ENCODE measurements around the gene GAREM1.
"Not testable (repeated sequence)": the region's sequence is repeated elsewhere in the genome, so short reads cannot be mapped to it uniquely, and the experiment has no call there.

DNA sequence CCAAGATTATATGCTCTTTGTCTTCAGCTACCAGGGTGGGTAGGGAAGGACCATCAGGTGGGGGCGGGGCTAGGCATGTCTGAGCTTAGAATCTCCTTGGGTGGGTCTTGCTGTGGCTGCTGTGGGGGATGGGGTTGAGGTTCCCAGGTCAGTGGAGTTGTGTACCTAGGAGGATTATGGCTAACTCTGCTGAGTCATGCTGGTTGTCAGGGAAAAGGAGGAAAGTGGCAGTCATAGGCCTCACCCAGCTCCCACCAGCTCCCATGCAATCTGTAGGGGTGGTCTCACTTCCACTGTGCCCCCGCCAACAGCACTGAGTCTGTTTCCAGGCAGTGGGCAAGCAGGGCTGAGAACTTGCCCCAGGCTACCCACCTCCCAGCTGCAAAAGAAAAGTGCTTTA lies 30.6 kb upstream of the GAREM1 start:
- TF ChIP-seq, protein P1, sequence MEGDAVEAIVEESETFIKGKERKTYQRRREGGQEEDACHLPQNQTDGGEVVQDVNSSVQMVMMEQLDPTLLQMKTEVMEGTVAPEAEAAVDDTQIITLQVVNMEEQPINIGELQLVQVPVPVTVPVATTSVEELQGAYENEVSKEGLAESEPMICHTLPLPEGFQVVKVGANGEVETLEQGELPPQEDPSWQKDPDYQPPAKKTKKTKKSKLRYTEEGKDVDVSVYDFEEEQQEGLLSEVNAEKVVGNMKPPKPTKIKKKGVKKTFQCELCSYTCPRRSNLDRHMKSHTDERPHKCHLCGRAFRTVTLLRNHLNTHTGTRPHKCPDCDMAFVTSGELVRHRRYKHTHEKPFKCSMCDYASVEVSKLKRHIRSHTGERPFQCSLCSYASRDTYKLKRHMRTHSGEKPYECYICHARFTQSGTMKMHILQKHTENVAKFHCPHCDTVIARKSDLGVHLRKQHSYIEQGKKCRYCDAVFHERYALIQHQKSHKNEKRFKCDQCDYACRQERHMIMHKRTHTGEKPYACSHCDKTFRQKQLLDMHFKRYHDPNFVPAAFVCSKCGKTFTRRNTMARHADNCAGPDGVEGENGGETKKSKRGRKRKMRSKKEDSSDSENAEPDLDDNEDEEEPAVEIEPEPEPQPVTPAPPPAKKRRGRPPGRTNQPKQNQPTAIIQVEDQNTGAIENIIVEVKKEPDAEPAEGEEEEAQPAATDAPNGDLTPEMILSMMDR (conservative IDR thresholded peaks at IDR 0.05 in 1 of 2, IDR thresholded peaks at IDR 0.05 in 1 of 2; ENCODE audit: low read depth in 1 of 2, low read length in 2 of 2) = not testable (repeated sequence)
- TF ChIP-seq EZH2 (IDR thresholded peaks at IDR 0.05; ENCODE audit: low read length, missing control alignments) = not testable (repeated sequence)
